Gastrocnemius medialis (tissue), 4 donors: ENCODE results near the gene INS.

Source experiments
- CTCF ChIP-seq, 5 experiments: fragments of 450-650 bp in 3 of 5; fragments of 200-600 bp in 2 of 5; sonication (generic) in 2 of 5; IDR thresholded peaks in 4 of 5; conservative IDR thresholded peaks in 1 of 5; 1 replicate in 4 of 5; 2 replicates in 1 of 5; pipeline ENCODE4 v1.5.1; 2016 to 2019; ENCODE audit warnings: antibody characterized with exemption in 5 of 5, mild to moderate bottlenecking in 3 of 5, moderate library complexity in 3 of 5
- POLR2A ChIP-seq, 2 donors: fragments of 450-650 bp; IDR thresholded peaks; one replicate each; pipeline ENCODE4 v1.6.1; 2017; ENCODE audit warnings: antibody characterized with exemption in 2 of 2, mild to moderate bottlenecking in 2 of 2, moderate library complexity in 2 of 2

- no peak for TF ChIP-seq CTCF (IDR thresholded peaks at IDR 0.05 in 4 of 5, conservative IDR thresholded peaks at IDR 0.05 in 1 of 5)
- TF ChIP-seq POLR2A (IDR thresholded peaks at IDR 0.05) = no peak
Observed at GRCh38 chr11:2177076-2177475, 16.1 kb upstream of the INS start.
